Breast epithelium (tissue), 3 donors: Measurements from ENCODE around the gene MACROH2A2.

Experiments
- POLR2A ChIP-seq: fragments of 450-650 bp; IDR thresholded peaks from one replicate; pipeline ENCODE4 v1.6.1; 2016; ENCODE audit warnings: antibody characterized with exemption, mild to moderate bottlenecking, moderate library complexity
- POLR2AphosphoS5 ChIP-seq, 3 donors: sonication (generic); formaldehyde crosslinking; IDR thresholded peaks; one replicate each; pipeline ENCODE4 v1.6.1; 2017; ENCODE audit warnings: antibody characterized with exemption in 3 of 3
- TF ChIP-seq, protein P1 (sequence below), 3 donors: fragments of 450-650 bp; IDR thresholded peaks; one replicate each; pipeline ENCODE4 v1.5.1; 2016 to 2017; ENCODE audit warnings: antibody characterized with exemption in 3 of 3, mild to moderate bottlenecking in 3 of 3, moderate library complexity in 3 of 3

- TF ChIP-seq, protein P1, sequence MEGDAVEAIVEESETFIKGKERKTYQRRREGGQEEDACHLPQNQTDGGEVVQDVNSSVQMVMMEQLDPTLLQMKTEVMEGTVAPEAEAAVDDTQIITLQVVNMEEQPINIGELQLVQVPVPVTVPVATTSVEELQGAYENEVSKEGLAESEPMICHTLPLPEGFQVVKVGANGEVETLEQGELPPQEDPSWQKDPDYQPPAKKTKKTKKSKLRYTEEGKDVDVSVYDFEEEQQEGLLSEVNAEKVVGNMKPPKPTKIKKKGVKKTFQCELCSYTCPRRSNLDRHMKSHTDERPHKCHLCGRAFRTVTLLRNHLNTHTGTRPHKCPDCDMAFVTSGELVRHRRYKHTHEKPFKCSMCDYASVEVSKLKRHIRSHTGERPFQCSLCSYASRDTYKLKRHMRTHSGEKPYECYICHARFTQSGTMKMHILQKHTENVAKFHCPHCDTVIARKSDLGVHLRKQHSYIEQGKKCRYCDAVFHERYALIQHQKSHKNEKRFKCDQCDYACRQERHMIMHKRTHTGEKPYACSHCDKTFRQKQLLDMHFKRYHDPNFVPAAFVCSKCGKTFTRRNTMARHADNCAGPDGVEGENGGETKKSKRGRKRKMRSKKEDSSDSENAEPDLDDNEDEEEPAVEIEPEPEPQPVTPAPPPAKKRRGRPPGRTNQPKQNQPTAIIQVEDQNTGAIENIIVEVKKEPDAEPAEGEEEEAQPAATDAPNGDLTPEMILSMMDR (IDR thresholded peaks at IDR 0.05): no peak
- TF ChIP-seq POLR2A (no peak), POLR2AphosphoS5 (IDR thresholded peaks at IDR 0.05) (no peak)
These were observed 108.2 kb downstream of the MACROH2A2 start for GRCh38 chr10:70160798-70161197.
